Spleen (tissue), 7 donors: Measurements from ENCODE around the gene ARHGEF28.

Source experiments
- CTCF ChIP-seq, 11 experiments: fragments of 200-600 bp in 7 of 11; fragments of 450-650 bp in 4 of 11; sonication (generic) in 4 of 11; IDR thresholded peaks in 8 of 11; conservative IDR thresholded peaks in 3 of 11; 1 replicate in 7 of 11; 2 replicates in 4 of 11; pipeline versions ENCODE4 v1.4.0 to v1.8.0; 2016 to 2021; ENCODE audit warnings: antibody characterized with exemption in 11 of 11, inconsistent platforms in 4 of 11, mild to moderate bottlenecking in 1 of 11
- POLR2A ChIP-seq, 3 donors: fragments of 450-650 bp; IDR thresholded peaks; one replicate each; pipeline ENCODE4 v1.5.1; 2017; ENCODE audit warnings: antibody characterized with exemption in 3 of 3, mild to moderate bottlenecking in 1 of 3
- POLR2AphosphoS5 ChIP-seq, 3 donors: sonication (generic); formaldehyde crosslinking; IDR thresholded peaks; one replicate each; pipeline ENCODE4 v1.5.1; 2017; ENCODE audit warnings: antibody characterized with exemption in 3 of 3
- donor health status: DM: no; HTN: no; CAD: no; lungs with moderate emphysema.
- donor health status: DM: no; HTN: no; CAD: no.
- donor health status: DM: no; HTN: no; CAD: no.

- TF ChIP-seq CTCF (IDR thresholded peaks at IDR 0.05 in 8 of 11, conservative IDR thresholded peaks at IDR 0.05 in 3 of 11) (no peak), POLR2AphosphoS5 (IDR thresholded peaks at IDR 0.05) (no peak), POLR2A (IDR thresholded peaks at IDR 0.05) (no peak)
These were observed 77.0 kb downstream of the ARHGEF28 start for GRCh38 chr5:73702951-73703350.
